ENCODE measurements around the gene CCDC146. TPM values are rescaled to one million over a fixed set of nuclear protein-coding genes. Genes with fewer than 3 reads are reported as not detected.
A peak's percentile ranks its signal among the peaks of the same experiment; 100 is the strongest.

Gene CCDC146
- total and polyA plus RNA-seq, 2 of the 8 experiments (the other 6 are each of a cell fraction or from before 2014, with no cell fraction given) = 0.88 to 2.4 TPM

GRCh38 chr7:77308792-77309191, 186.4 kb downstream of the CCDC146 start:
- no peak overlapping the region for H3K27ac ChIP-seq (ENCODE audit: low read depth, low read length)
- ChIA-PET POLR2A (ENCODE audit: partially characterized antibody) (no interaction called here), CTCF (ENCODE audit: partially characterized antibody) (interaction anchor here (1.2 kb wide), 1 partner anchor 61 kb away, joined by 3 read pairs; no protein-coding TSS in a partner anchor)
- no peak overlapping the region for H3K4me3 ChIP-seq (ENCODE audit: extremely low read depth in 1 of 4, insufficient read depth in 2 of 4, low read depth in 3 of 4, low read length in 4 of 4)
- peaks cover 0 to 10% (median 1%) of the 10 kb centered on the region in 4 experiments; a peak in 3 of 7 replicates for H3K4me1 ChIP-seq (replicated peaks in 1 of 4; ENCODE audit: control insufficient read depth in 3 of 4, insufficient read depth in 4 of 4, low read length in 3 of 4)
- no peak overlapping the region for H2AFZ ChIP-seq (ENCODE audit: low read length)
- H3K79me2 ChIP-seq (ENCODE audit: control insufficient read depth in 1 of 2, insufficient read depth in 2 of 2, low read length in 2 of 2) = no peaks in the 10 kb centered on the region
- H2BK5ac ChIP-seq (ENCODE audit: low read depth, low read length) = peak overlapping the region; percentile 54; the same call in 1 of the 2 replicates
- no peaks in the 10 kb centered on the region for H3K79me1 ChIP-seq (ENCODE audit: low read depth, low read length)
- no peak overlapping the region for H3K23ac ChIP-seq (ENCODE audit: insufficient read length)
- H3K4me2 ChIP-seq (ENCODE audit: insufficient read depth in 1 of 2, low read depth in 2 of 2, low read length in 2 of 2) = no peak overlapping the region
- H4K20me1 ChIP-seq (replicated peaks in 1 of 2; ENCODE audit: control insufficient read depth in 1 of 2, insufficient read depth in 2 of 2, low read length in 2 of 2) = no peaks in the 10 kb centered on the region
- no peaks in the 10 kb centered on the region; a peak in 1 of 7 replicates for H3K27me3 ChIP-seq (replicated peaks in 1 of 4; ENCODE audit: control insufficient read depth in 3 of 4, extremely low read depth in 1 of 4, insufficient read depth in 3 of 4, low read length in 3 of 4)
- no peaks in the 10 kb centered on the region for H3K9me3 ChIP-seq (ENCODE audit: insufficient read depth in 2 of 2, low read depth in 1 of 2, low read length in 1 of 2)
- no peak for TF ChIP-seq RNF2 (IDR thresholded peaks at IDR 0.05; ENCODE audit: borderline replicate concordance, low read depth, low read length, missing control alignments, poor library complexity, severe bottlenecking)
- TF ChIP-seq, protein P1, sequence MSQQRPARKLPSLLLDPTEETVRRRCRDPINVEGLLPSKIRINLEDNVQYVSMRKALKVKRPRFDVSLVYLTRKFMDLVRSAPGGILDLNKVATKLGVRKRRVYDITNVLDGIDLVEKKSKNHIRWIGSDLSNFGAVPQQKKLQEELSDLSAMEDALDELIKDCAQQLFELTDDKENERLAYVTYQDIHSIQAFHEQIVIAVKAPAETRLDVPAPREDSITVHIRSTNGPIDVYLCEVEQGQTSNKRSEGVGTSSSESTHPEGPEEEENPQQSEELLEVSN (IDR thresholded peaks at IDR 0.05) = no peak
- H3K23me2 ChIP-seq (ENCODE audit: low read depth, low read length) = no peaks in the 10 kb centered on the region
- FAIRE-seq (no peak), DNase-seq (ENCODE audit: low read depth in 1 of 2, low spot score in 2 of 2) (no peak)
- H2BK20ac ChIP-seq (ENCODE audit: low read length) = no peak overlapping the region
- no peak overlapping the region for H4K8ac ChIP-seq (ENCODE audit: extremely low read depth, insufficient read depth, low read length)
- H2BK120ac ChIP-seq (replicated peaks; ENCODE audit: low read depth, low read length) = no peak overlapping the region
- peak overlapping the region; percentile 10 for H4K91ac ChIP-seq (replicated peaks; ENCODE audit: insufficient read length, low read length)
- H2BK15ac ChIP-seq (ENCODE audit: low read length) = 0 out of 2 replicates have a peak overlapping the region, but pooled peaks have one; percentile 33
- no peak overlapping the region for H2AK5ac ChIP-seq (ENCODE audit: low read depth, low read length)
- H3K56ac ChIP-seq (replicated peaks; ENCODE audit: insufficient read length, low read depth, low read length) = no peak overlapping the region
- no peaks in the 10 kb centered on the region for H3K36me3 ChIP-seq (ENCODE audit: control insufficient read depth in 2 of 4, insufficient read depth in 4 of 4, low read length in 3 of 4)
- no peak overlapping the region for H3K18ac ChIP-seq (ENCODE audit: extremely low read depth, low read length)
- 86% methylated on average over 4 of the region's 4 CpGs; no CpG with 5 or more reads in 1 of the 2 experiments for WGBS, 2 experiments (ENCODE audit: extremely low coverage in 1 of 2, insufficient coverage in 1 of 2, insufficient read length in 1 of 2, insufficient replicate concordance in 2 of 2, low coverage in 1 of 2, low lambda C conversion rate in 2 of 2, missing lambda C conversion rate in 1 of 2)
- H4K5ac ChIP-seq (ENCODE audit: insufficient read length, low read depth, low read length) = no peak overlapping the region
- H3K9ac ChIP-seq (replicated peaks in 1 of 4; ENCODE audit: extremely low read depth in 1 of 4, low read depth in 3 of 4, low read length in 3 of 4) = no peak overlapping the region
- no peak overlapping the region for H3K4ac ChIP-seq (replicated peaks; ENCODE audit: insufficient read length, low read depth, low read length)
- H2BK12ac ChIP-seq (ENCODE audit: low read depth, low read length) = 0 out of 2 replicates have a peak overlapping the region, but pooled peaks have one; percentile 21
- H3K14ac ChIP-seq (ENCODE audit: insufficient read length) = no peak overlapping the region

Data from H1 (cell line).